HepG2 (cell line): ENCODE data around the gene MTOR. TPM values are rescaled to one million over a fixed set of nuclear protein-coding genes. Genes with fewer than 3 reads are reported as not detected.

Experiments used
- ATAC-seq: fragments of 200-7000 bp; cut with Tn5 transposase; 3 replicates; pipeline ENCODE4 v1.9.1; 2020; ENCODE audit warnings: mild to moderate bottlenecking, moderate library complexity
- BruUV-seq: library from RNA; stranded (reverse); fragments of 400-500 nt; replicated peaks from 2 replicates; lab custom pipeline; 2021; lab: Mats Ljungman, UMichigan
- CTCF ChIA-PET: fragments of 300-600 bp; formaldehyde crosslinking; extraction: SDS; loops from one replicate; lab custom pipeline; 2021; ENCODE audit warnings: low total read pairs, inconsistent platforms, low intra/inter-chr PET ratio; lab: Yijun Ruan, JAX
- POLR2A ChIA-PET: fragments of 350-600 bp; sonication (Branson Sonifier 250); formaldehyde crosslinking; loops from one replicate; lab custom pipeline; 2020; ENCODE audit warnings: antibody characterized with exemption, inconsistent platforms; lab: Yijun Ruan, JAX
- DNase-seq: peaks from one replicate; pipeline ENCODE4 v3.0.0-alpha.2; 2015; ENCODE audit warnings: low spot score
- FAIRE-seq: peaks from 3 replicates; lab custom pipeline; 2011; peaks lifted over from hg19 to GRCh38; lab: Jason Lieb, UNC
- H2AFZ ChIP-seq: one replicate; pipeline ENCODE4 v1.6.1; 2011; ENCODE audit warnings: low read length, inconsistent platforms
- H3K27ac ChIP-seq: fragments of 300-600 bp; 3 replicates; pipeline ENCODE4 v1.8.0; 2011; ENCODE audit warnings: mixed run types, mild to moderate bottlenecking, mixed read lengths, low read length, inconsistent platforms; ENCODE audit not compliant: insufficient read depth; ENCODE audit errors: extremely low read length
- H3K27me3 ChIP-seq, 2 experiments: fragments of 200-600 bp in 1 of 2; 2 replicates in 1 of 2; 3 replicates in 1 of 2; pipeline versions ENCODE4 v1.6.0 to v1.8.0; 2011; ENCODE audit warnings: low read length in 2 of 2, mild to moderate bottlenecking in 2 of 2, moderate library complexity in 2 of 2, inconsistent platforms in 1 of 2; ENCODE audit not compliant: insufficient read depth in 2 of 2, control insufficient read depth in 1 of 2
- H3K36me3 ChIP-seq, 2 experiments: fragments of 200-600 bp in 1 of 2; replicated peaks in 1 of 2; 2 replicates in 1 of 2; 3 replicates in 1 of 2; pipeline versions ENCODE4 v1.5.1 to v1.8.0; 2011; ENCODE audit warnings: low read length in 2 of 2, inconsistent platforms in 1 of 2; ENCODE audit not compliant: insufficient read depth in 2 of 2, control insufficient read depth in 1 of 2
- H3K4me1 ChIP-seq: 2 replicates; pipeline ENCODE4 v1.5.1; 2012; ENCODE audit warnings: low read length, inconsistent platforms; ENCODE audit not compliant: insufficient read depth
- H3K4me2 ChIP-seq: 2 replicates; pipeline ENCODE4 v1.6.0; 2011; ENCODE audit warnings: low read depth, low read length, inconsistent platforms
- H3K4me3 ChIP-seq, 3 experiments: fragments of 200-600 bp in 1 of 3; sonication (generic), shearing (Covaris generic) in 1 of 3; replicated peaks in 1 of 3; 2 replicates each; pipeline ENCODE4 v1.5.1; 2011 to 2016; ENCODE audit warnings: low read length in 3 of 3, inconsistent platforms in 2 of 3, low read depth in 2 of 3, mild to moderate bottlenecking in 2 of 3, control low read depth in 1 of 3, mixed read lengths in 1 of 3; ENCODE audit not compliant: insufficient read depth in 1 of 3
- H3K79me2 ChIP-seq: one replicate; pipeline ENCODE4 v1.6.1; 2011; ENCODE audit warnings: low read length, inconsistent platforms; ENCODE audit not compliant: insufficient read depth
- H3K9ac ChIP-seq: 2 replicates; pipeline ENCODE4 v1.6.0; 2011; ENCODE audit warnings: mild to moderate bottlenecking, low read depth, low read length, inconsistent platforms; ENCODE audit not compliant: insufficient read depth
- H3K9me3 ChIP-seq: 2 replicates; pipeline ENCODE4 v1.5.1; 2012; ENCODE audit warnings: mild to moderate bottlenecking, low read length
- H4K20me1 ChIP-seq: 2 replicates; pipeline ENCODE4 v1.6.0; 2011; ENCODE audit warnings: inconsistent platforms, mild to moderate bottlenecking, low read length, moderate library complexity; ENCODE audit not compliant: insufficient read depth
- FIP1L1 ChIP-seq: fragments of 200-400 bp; formaldehyde crosslinking; IDR thresholded peaks from 2 replicates; pipeline ENCODE4 v1.6.1; 2018; ENCODE audit warnings: low read depth, mild to moderate bottlenecking, low read length, moderate library complexity, borderline replicate concordance; ENCODE audit not compliant: insufficient read depth
- MTA1 ChIP-seq: sonication (generic); formaldehyde crosslinking; IDR thresholded peaks from 2 replicates; pipeline ENCODE4 v1.4.0; 2020; ENCODE audit warnings: missing genetic modification reagents, mild to moderate bottlenecking, borderline replicate concordance
- RARA ChIP-seq: IDR thresholded peaks from 2 replicates; pipeline ENCODE4 v1.6.1; 2016; ENCODE audit warnings: missing genetic modification reagents, missing compliant biosample characterization
- TCF12 ChIP-seq, 2 experiments: fragments of 450-650 bp in 1 of 2; sonication (generic) in 1 of 2; formaldehyde crosslinking in 1 of 2; IDR thresholded peaks; 2 replicates each; pipeline versions ENCODE4 v1.6.1 to v1.8.0; 2017 to 2022; ENCODE audit warnings: antibody characterized with exemption in 1 of 2, mild to moderate bottlenecking in 1 of 2, missing genetic modification reagents in 1 of 2, moderate library complexity in 1 of 2
- ZBTB38 ChIP-seq: sonication (generic); formaldehyde crosslinking; IDR thresholded peaks from 2 replicates; pipeline ENCODE4 v1.5.1; 2020; ENCODE audit warnings: mild to moderate bottlenecking, missing genetic modification reagents
- ZNF18 ChIP-seq: sonication (generic); formaldehyde crosslinking; IDR thresholded peaks from 2 replicates; pipeline ENCODE4 v1.8.0; 2022; ENCODE audit warnings: mild to moderate bottlenecking, missing genetic modification reagents; ENCODE audit not compliant: insufficient replicate concordance
- ZNF772 ChIP-seq: sonication (generic); formaldehyde crosslinking; IDR thresholded peaks from 2 replicates; pipeline ENCODE4 v1.5.0; 2020; ENCODE audit warnings: mild to moderate bottlenecking, missing genetic modification reagents
- ZNF777 ChIP-seq: sonication (generic); formaldehyde crosslinking; IDR thresholded peaks from 2 replicates; pipeline ENCODE4 v1.4.0; 2020; ENCODE audit warnings: missing genetic modification reagents
- WGBS: methylation state at CpG from one replicate; pipeline ENCODE4 v1.1.6; 2017; ENCODE audit warnings: low lambda C conversion rate; 5-methylcytosine and 5-hydroxymethylcytosine counted together
- in situ Hi-C: cut with HindIII; loops from 2 replicates; pipeline ENCODE4 v1.10.0; 2017; ENCODE audit warnings: low pct_unique_long_range_greater_than_20kb; ENCODE audit not compliant: extremely low pct_ligation_motif_present
- intact Hi-C: fragments of 100-400 bp; cut with micrococcal nuclease; formaldehyde crosslinking; loops from one replicate; pipeline ENCODE4 v1.10.0; 2022; ENCODE audit not compliant: unreplicated experiment
- polyA plus RNA-seq, 8 experiments: library from polyadenylated mRNA; depleted of rRNA in 3 of 8; stranded (reverse) in 7 of 8; unstranded in 1 of 8; fragments of >200 nt; fragmentation: Illumina TruSeq in 4 of 8; extraction: Trizol in 4 of 8; gene quantifications; 2 replicates each; pipeline versions ENCODE4 v1.2.1 to v1.2.3, GENCODE V29; 2011 to 2016; ENCODE audit warnings: low read depth in 4 of 8, missing spikeins in 1 of 8, mixed read lengths in 1 of 8; ENCODE audit not compliant: insufficient read depth in 1 of 8
- total RNA-seq, 5 experiments: library from RNA; depleted of rRNA; stranded (reverse); fragments of >200 nt; fragmentation: Illumina TruSeq; extraction: Trizol; gene quantifications; 2 replicates each; pipeline ENCODE4 v1.2.3, GENCODE V29; 2016; ENCODE audit warnings: low read depth in 1 of 5

Gene MTOR
- total and polyA plus RNA-seq, 2 of the 13 experiments (the other 11 are each of a cell fraction or from before 2014, with no cell fraction given) = 24.6 to 34.6 TPM

- 95% methylated on average over 2 of the region's 2 CpGs for WGBS
- Histone ChIP-seq H3K4me3 (no peak overlapping the region), H4K20me1 (no peaks in the 10 kb centered on the region), H3K36me3 (peaks cover 24 to 59% of the 10 kb centered on the region in 2 experiments), H3K9me3 (no peaks in the 10 kb centered on the region), H3K9ac (no peak overlapping the region), H2AFZ (no peak overlapping the region), H3K27me3 (no peaks in the 10 kb centered on the region), H3K79me2 (no peaks in the 10 kb centered on the region), H3K4me1 (no peaks in the 10 kb centered on the region), H3K27ac (no peak overlapping the region), H3K4me2 (no peak overlapping the region)
- ChIA-PET POLR2A (no interaction called here), CTCF (no interaction called here)
- ATAC-seq (no peak), DNase-seq (no peak), FAIRE-seq (no peak)
- intact Hi-C loops (no loop called here), in situ Hi-C loops (no loop called here)
- no peak for TF ChIP-seq ZNF772 (CRISPR knock-in tag)
- TF ChIP-seq ZNF18 (CRISPR knock-in tag) = no peak
- TF ChIP-seq MTA1 (CRISPR knock-in tag) = no peak
- no peak for TF ChIP-seq RARA (CRISPR knock-in tag)
- BruUV-seq = no TSS peak
Measured at GRCh38 chr1:11198851-11199594, 63.3 kb downstream of the MTOR start.

GRCh38 chr1:11198257-11198656 lies 64.1 kb downstream of the MTOR start:
- TF ChIP-seq ZBTB38 (CRISPR knock-in tag) (no peak), FIP1L1 (no peak), ZNF777 (CRISPR knock-in tag) (no peak), TCF12 (IDR thresholded peaks at IDR 0.05) (no peak), TCF12 (CRISPR knock-in tag; IDR thresholded peaks at IDR 0.05) (no peak)
- TF ChIP-seq, all 625 proteins: peak for 0
- H3K27ac ChIP-seq = no peak overlapping the region
- ATAC-seq = no peak
- no peak for FAIRE-seq
- no peaks in the 10 kb centered on the region for H4K20me1 ChIP-seq
- H3K36me3 ChIP-seq = peaks cover 25 to 63% of the 10 kb centered on the region in 2 experiments
- no TSS peak for BruUV-seq
- H3K4me3 ChIP-seq = no peak overlapping the region
- in situ Hi-C loops = no loop called here
- no peaks in the 10 kb centered on the region for H3K79me2 ChIP-seq
- H3K27me3 ChIP-seq = no peaks in the 10 kb centered on the region
- H3K9me3 ChIP-seq = no peaks in the 10 kb centered on the region
- H2AFZ ChIP-seq = no peak overlapping the region
- intact Hi-C loops = no loop called here
- H3K4me1 ChIP-seq = no peaks in the 10 kb centered on the region
- no peak overlapping the region for H3K4me2 ChIP-seq
- ChIA-PET CTCF (no interaction called here), POLR2A (no interaction called here)
- no peak for DNase-seq
- WGBS = 93% methylated on average over 4 of the region's 4 CpGs
- H3K9ac ChIP-seq = no peak overlapping the region
